Mammary microvascular endothelial cell (primary cell): ENCODE results near the gene PALLD. TPM values are rescaled to one million over a fixed set of nuclear protein-coding genes. Genes with fewer than 3 reads are reported as not detected.

Experiments used
- total RNA-seq: library from RNA; depleted of rRNA; stranded (reverse); fragments of >200 nt; gene quantifications from 2 replicates; pipeline ENCODE4 v1.2.3, GENCODE V29; 2015

Gene PALLD
- total RNA-seq = 9.7 and 11.1 TPM in 2 replicates

DNA sequence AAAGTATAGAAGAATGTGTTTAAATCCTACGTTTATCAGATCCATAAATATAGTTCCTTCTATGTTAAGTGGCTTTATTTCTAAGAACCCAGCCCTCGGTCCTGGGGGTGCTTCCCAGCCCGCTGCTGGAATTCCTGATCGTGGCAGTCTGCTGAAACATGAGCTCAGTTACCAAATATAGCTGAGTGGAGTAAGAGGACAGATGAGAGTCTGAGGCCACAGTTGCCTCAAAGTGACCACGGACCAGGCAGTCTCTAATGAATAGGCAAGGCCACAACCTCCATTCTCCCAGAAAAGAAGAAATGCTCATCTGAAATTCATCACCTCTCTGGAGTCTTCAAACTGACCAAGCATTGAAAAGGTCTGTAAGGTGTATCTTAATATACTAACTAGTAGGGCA, at the start of gene PALLD:
Gene PALLD (plus strand): TSS at position 219 of the 400 bp plus-strand sequence.

Other genes starting within 250 kb of the PALLD start
- 26.2 and 29.5 TPM in 2 replicates for gene DDX60, start 178.3 kb upstream of the PALLD start, total RNA-seq
- gene DDX60L, start 16.6 kb upstream of the PALLD start, total RNA-seq = 35.2 and 38.4 TPM in 2 replicates